OCI-LY3 (cell line): ENCODE data around the gene OR9A4.

Experiments
- H2AFZ ChIP-seq: fragments of 200-600, 300-600 bp; shearing (Covaris generic); 2 replicates; pipeline ENCODE4 v1.6.0; 2014; ENCODE audit warnings: antibody characterized with exemption, low read depth, low read length
- H3K27ac ChIP-seq: fragments of 200-600, 300-600 bp; sonication (generic); 2 replicates; pipeline ENCODE4 v1.5.1; 2014; ENCODE audit warnings: mild to moderate bottlenecking, low read length, moderate library complexity, mixed read lengths
- H3K27me3 ChIP-seq: fragments of 200-600, 300-600 bp; sonication (generic); 2 replicates; pipeline ENCODE4 v1.6.1; 2014; ENCODE audit warnings: low read depth, low read length, mixed read lengths
- H3K36me3 ChIP-seq: fragments of 200-600, 300-600 bp; sonication (generic); replicated peaks from 2 replicates; pipeline ENCODE3; 2014; ENCODE audit warnings: low read depth, low read length, mixed read lengths
- H3K4me1 ChIP-seq: fragments of 300-600, 200-600 bp; sonication (generic); 2 replicates; pipeline ENCODE4 v1.6.1; 2014; ENCODE audit warnings: low read length, mixed read lengths
- H3K4me2 ChIP-seq: fragments of 200-600, 300-600 bp; sonication (generic); 2 replicates; pipeline ENCODE4 v1.6.1; 2014; ENCODE audit warnings: low read length, mixed read lengths
- H3K4me3 ChIP-seq: fragments of 300-600, 200-600 bp; sonication (generic); 2 replicates; pipeline ENCODE4 v1.5.1; 2014; ENCODE audit warnings: antibody characterized with exemption, mild to moderate bottlenecking, low read length, moderate library complexity
- H3K79me2 ChIP-seq: fragments of 300-600, 200-600 bp; shearing (Covaris generic); 2 replicates; pipeline ENCODE4 v1.6.1; 2014; ENCODE audit warnings: mild to moderate bottlenecking, low read length, mixed read lengths
- H3K9ac ChIP-seq: fragments of 300-600, 200-600 bp; shearing (Covaris generic); 2 replicates; pipeline ENCODE4 v1.6.0; 2014; ENCODE audit warnings: mild to moderate bottlenecking, low read length, moderate library complexity
- H3K9me3 ChIP-seq: fragments of 200-600, 300-600 bp; shearing (Covaris generic); 2 replicates; pipeline ENCODE4 v1.6.1; 2014; ENCODE audit warnings: low read length, mixed read lengths; ENCODE audit not compliant: insufficient read depth
- H4K20me1 ChIP-seq: fragments of 200-600, 300-600 bp; sonication (generic); 2 replicates; pipeline ENCODE4 v1.6.1; 2016; ENCODE audit warnings: low read length, mixed read lengths; ENCODE audit not compliant: insufficient read depth
- CTCF ChIP-seq: fragments of 200-600, 300-600 bp; sonication (generic); IDR thresholded peaks from 2 replicates; pipeline ENCODE4 v1.5.1; 2014; ENCODE audit warnings: antibody characterized with exemption, low read length, low read depth
- EZH2phosphoT487 ChIP-seq: fragments of 200-600 bp; shearing (Covaris generic); IDR thresholded peaks from 2 replicates; pipeline ENCODE4 v1.6.1; 2018; ENCODE audit warnings: antibody characterized with exemption, mixed run types, low read depth

Gene OR9A4

GRCh38 chr7:141875453-141875852 lies 40.7 kb upstream of the OR9A4 start:
- no peak for TF ChIP-seq CTCF
- TF ChIP-seq EZH2phosphoT487, result no peak

GRCh38 chr7:141876371-141876770 lies 39.8 kb upstream of the OR9A4 start:
- no peaks in the 10 kb centered on the region for H3K9me3 ChIP-seq
- no peaks in the 10 kb centered on the region for H4K20me1 ChIP-seq
- no peak overlapping the region for H3K9ac ChIP-seq
- H3K4me1 ChIP-seq, result peaks cover 32% of the 10 kb centered on the region
- H3K4me2 ChIP-seq, result no peak overlapping the region
- no peaks in the 10 kb centered on the region for H3K79me2 ChIP-seq
- no peak overlapping the region for H2AFZ ChIP-seq
- TF ChIP-seq CTCF, result no peak
- no peak for TF ChIP-seq EZH2phosphoT487
- H3K27me3 ChIP-seq, result no peaks in the 10 kb centered on the region
- no peaks in the 10 kb centered on the region for H3K36me3 ChIP-seq
- H3K4me3 ChIP-seq, result no peak overlapping the region
- no peak overlapping the region for H3K27ac ChIP-seq

More at GRCh38 chr7:141875453-141875852, 40.7 kb upstream of the OR9A4 start:
- Histone ChIP-seq H3K79me2 (no peaks in the 10 kb centered on the region), H3K27me3 (no peaks in the 10 kb centered on the region), H3K4me2 (no peak overlapping the region), H2AFZ (no peak overlapping the region), H3K9ac (no peak overlapping the region), H3K36me3 (no peaks in the 10 kb centered on the region), H3K9me3 (no peaks in the 10 kb centered on the region), H3K4me3 (no peak overlapping the region), H3K4me1 (peaks cover 23% of the 10 kb centered on the region), H3K27ac (no peak overlapping the region), H4K20me1 (no peaks in the 10 kb centered on the region)

GRCh38 chr7:141877365-141877764 lies 38.8 kb upstream of the OR9A4 start:
- no peak overlapping the region for H3K4me3 ChIP-seq
- no peak for TF ChIP-seq EZH2phosphoT487
- TF ChIP-seq CTCF, result no peak
- H3K9ac ChIP-seq, result no peak overlapping the region
- H3K27ac ChIP-seq, result no peak overlapping the region
- no peaks in the 10 kb centered on the region for H3K9me3 ChIP-seq
- H3K36me3 ChIP-seq, result no peaks in the 10 kb centered on the region
- H4K20me1 ChIP-seq, result no peaks in the 10 kb centered on the region
- no peaks in the 10 kb centered on the region for H3K79me2 ChIP-seq
- no peaks in the 10 kb centered on the region for H3K27me3 ChIP-seq
- peaks cover 34% of the 10 kb centered on the region for H3K4me1 ChIP-seq
- H2AFZ ChIP-seq, result no peak overlapping the region
- H3K4me2 ChIP-seq, result 0 out of 2 replicates have a peak overlapping the region, but pooled peaks have one; percentile 2

- H3K9ac ChIP-seq, result no peak overlapping the region
- H3K4me3 ChIP-seq, result no peak overlapping the region
- H3K36me3 ChIP-seq, result peaks cover 3% of the 10 kb centered on the region
- peaks cover 49% of the 10 kb centered on the region for H3K4me1 ChIP-seq
- no peak for TF ChIP-seq CTCF
- TF ChIP-seq EZH2phosphoT487, result no peak
- H2AFZ ChIP-seq, result no peak overlapping the region
- no peak overlapping the region for H3K27ac ChIP-seq
- no peaks in the 10 kb centered on the region for H3K27me3 ChIP-seq
- H3K9me3 ChIP-seq, result peaks cover 3% of the 10 kb centered on the region; the same call in 1 of the 2 replicates
- no peaks in the 10 kb centered on the region for H3K79me2 ChIP-seq
- no peaks in the 10 kb centered on the region for H4K20me1 ChIP-seq
- H3K4me2 ChIP-seq, result no peak overlapping the region
These were observed 35.2 kb upstream of the OR9A4 start for GRCh38 chr7:141880960-141881359.
